H9 (cell line): ENCODE measurements around the gene GJB4. TPM values are rescaled to one million over a fixed set of nuclear protein-coding genes. Genes with fewer than 3 reads are reported as not detected.
"Not testable (repeated sequence)": the region's sequence is repeated elsewhere in the genome, so short reads cannot be mapped to it uniquely, and the experiment has no call there.

Experiments
- DNase-seq: peaks from one replicate; pipeline ENCODE4 v3.0.0-alpha.2; 2017
- H2AFZ ChIP-seq: one replicate; pipeline ENCODE4 v1.6.1; 2013; ENCODE audit warnings: mild to moderate bottlenecking, low read length, control low read depth, moderate library complexity
- H2AK5ac ChIP-seq: 2 replicates; pipeline ENCODE4 v1.6.1; 2013; ENCODE audit warnings: low read length, control low read depth, mixed read lengths; ENCODE audit not compliant: insufficient read length
- H2BK120ac ChIP-seq: one replicate; pipeline ENCODE4 v1.6.1; 2013; ENCODE audit warnings: low read depth, mild to moderate bottlenecking, low read length, control low read depth, inconsistent platforms; ENCODE audit not compliant: poor library complexity, severe bottlenecking
- H2BK12ac ChIP-seq: 2 replicates; pipeline ENCODE4 v1.6.1; 2013; ENCODE audit warnings: low read length, control low read depth, mixed read lengths, low read depth; ENCODE audit not compliant: insufficient read length
- H2BK15ac ChIP-seq: 2 replicates; pipeline ENCODE4 v1.6.1; 2013; ENCODE audit warnings: low read depth, low read length, control low read depth
- H2BK20ac ChIP-seq: one replicate; pipeline ENCODE4 v1.6.1; 2013; ENCODE audit warnings: low read depth, mild to moderate bottlenecking, low read length, control low read depth, inconsistent platforms; ENCODE audit not compliant: poor library complexity, severe bottlenecking
- H2BK5ac ChIP-seq: 2 replicates; pipeline ENCODE4 v1.6.1; 2013; ENCODE audit warnings: low read length, control low read depth, mixed read lengths; ENCODE audit not compliant: insufficient read length
- H3K14ac ChIP-seq: 2 replicates; pipeline ENCODE4 v1.6.1; 2013; ENCODE audit warnings: low read length, control low read depth; ENCODE audit not compliant: insufficient read depth
- H3K18ac ChIP-seq: 2 replicates; pipeline ENCODE4 v1.6.1; 2013; ENCODE audit warnings: low read depth, mild to moderate bottlenecking, mixed read lengths, low read length, control low read depth; ENCODE audit not compliant: insufficient read length
- H3K23ac ChIP-seq: 2 replicates; pipeline ENCODE4 v1.6.1; 2013; ENCODE audit warnings: low read length, control low read depth, mixed read lengths, low read depth; ENCODE audit not compliant: insufficient read length
- H3K23me2 ChIP-seq: 2 replicates; pipeline ENCODE4 v1.6.1; 2013; ENCODE audit warnings: low read depth, mild to moderate bottlenecking, mixed read lengths, low read length, control low read depth; ENCODE audit not compliant: insufficient read length, poor library complexity, severe bottlenecking
- H3K27ac ChIP-seq: 2 replicates; pipeline ENCODE4 v1.5.1; 2013; ENCODE audit warnings: low read length, control low read depth, mixed read lengths, low read depth; ENCODE audit not compliant: insufficient read length
- H3K27me3 ChIP-seq: 2 replicates; pipeline ENCODE4 v1.6.1; 2013; ENCODE audit warnings: low read length, control low read depth, inconsistent platforms; ENCODE audit not compliant: insufficient read depth
- H3K4ac ChIP-seq: 2 replicates; pipeline ENCODE4 v1.6.1; 2013; ENCODE audit warnings: low read depth, mild to moderate bottlenecking, control low read depth, inconsistent platforms, low read length, moderate library complexity
- H3K4me1 ChIP-seq: 2 replicates; pipeline ENCODE4 v1.6.1; 2013; ENCODE audit warnings: low read length, control low read depth, inconsistent platforms; ENCODE audit not compliant: insufficient read depth
- H3K4me2 ChIP-seq: 2 replicates; pipeline ENCODE4 v1.6.1; 2013; ENCODE audit warnings: low read length, control low read depth, mixed read lengths; ENCODE audit not compliant: insufficient read length, insufficient read depth
- H3K56ac ChIP-seq: 2 replicates; pipeline ENCODE4 v1.6.1; 2013; ENCODE audit warnings: low read depth, mild to moderate bottlenecking, mixed read lengths, low read length, control low read depth; ENCODE audit not compliant: insufficient read length
- H3K79me1 ChIP-seq: 2 replicates; pipeline ENCODE4 v1.6.1; 2013; ENCODE audit warnings: low read depth, mild to moderate bottlenecking, moderate library complexity, low read length, control low read depth, inconsistent platforms; ENCODE audit not compliant: insufficient read depth, poor library complexity, severe bottlenecking
- H3K79me2 ChIP-seq: 2 replicates; pipeline ENCODE4 v1.6.1; 2013; ENCODE audit warnings: low read length, control low read depth, inconsistent platforms; ENCODE audit not compliant: insufficient read depth
- H3K9ac ChIP-seq: 2 replicates; pipeline ENCODE4 v1.6.1; 2013; ENCODE audit warnings: low read length, control low read depth, mixed read lengths; ENCODE audit not compliant: insufficient read length; ENCODE audit errors: extremely low read depth
- H3K9me3 ChIP-seq: one replicate; pipeline ENCODE4 v1.6.1; 2013; ENCODE audit warnings: low read depth, low read length, inconsistent platforms; ENCODE audit not compliant: control insufficient read depth
- H3T11ph ChIP-seq: one replicate; pipeline ENCODE4 v1.6.1; 2013; ENCODE audit warnings: mild to moderate bottlenecking, low read length, control low read depth, inconsistent platforms
- H4K20me1 ChIP-seq: one replicate; pipeline ENCODE4 v1.6.1; 2013; ENCODE audit not compliant: control insufficient read depth, insufficient read length, insufficient read depth
- H4K5ac ChIP-seq: 2 replicates; pipeline ENCODE4 v1.6.1; 2013; ENCODE audit warnings: low read depth, mild to moderate bottlenecking, mixed read lengths, low read length, control low read depth; ENCODE audit not compliant: insufficient read length
- H4K8ac ChIP-seq: replicated peaks from 2 replicates; pipeline ENCODE4 v1.6.1; 2013; ENCODE audit warnings: low read length, control low read depth, mixed read lengths, low read depth; ENCODE audit not compliant: insufficient read length
- H4K91ac ChIP-seq: 2 replicates; pipeline ENCODE4 v1.6.1; 2013; ENCODE audit warnings: low read depth, mild to moderate bottlenecking, moderate library complexity, mixed read lengths, low read length, control low read depth; ENCODE audit not compliant: insufficient read length
- H3K27ac Mint-ChIP-seq, 3 experiments: 2 replicates in 2 of 3; 3 replicates in 1 of 3; pipeline ENCODE4 v1.8.0; 2020 to 2021; ENCODE audit warnings: mixed read lengths in 3 of 3, mild to moderate bottlenecking in 1 of 3, moderate library complexity in 1 of 3
- H3K27me3 Mint-ChIP-seq: 2 replicates; pipeline ENCODE4 v1.8.0; 2021; ENCODE audit warnings: low read depth, mild to moderate bottlenecking, moderate library complexity, mixed read lengths
- H3K36me3 Mint-ChIP-seq, 3 experiments: 2 replicates in 2 of 3; 3 replicates in 1 of 3; pipeline ENCODE4 v1.8.0; 2020 to 2021; ENCODE audit warnings: low read depth in 3 of 3, mixed read lengths in 3 of 3; ENCODE audit not compliant: insufficient read depth in 1 of 3
- H3K4me1 Mint-ChIP-seq, 2 experiments: 2 replicates each; pipeline ENCODE4 v1.8.0; 2020; ENCODE audit warnings: mixed read lengths in 2 of 2
- H3K4me3 Mint-ChIP-seq, 2 experiments: 2 replicates in 1 of 2; 3 replicates in 1 of 2; pipeline ENCODE4 v1.8.0; 2020 to 2021; ENCODE audit warnings: mild to moderate bottlenecking in 2 of 2, mixed read lengths in 2 of 2, moderate library complexity in 1 of 2
- H3K9me3 Mint-ChIP-seq, 2 experiments: 2 replicates in 1 of 2; 3 replicates in 1 of 2; pipeline ENCODE4 v1.8.0; 2020; ENCODE audit warnings: mild to moderate bottlenecking in 2 of 2, mixed read lengths in 2 of 2, moderate library complexity in 1 of 2
- CTCF ChIP-seq: fragments of 200-600 bp; sonication (generic); conservative IDR thresholded peaks from 3 replicates; pipeline ENCODE4 v1.8.0; 2021; ENCODE audit warnings: antibody characterized with exemption, mild to moderate bottlenecking
- WGBS: extraction: QIAGEN DNeasy Blood & Tissue Kit; methylation state at CpG from one replicate; pipeline ENCODE4 v1.1.7; 2013; ENCODE audit warnings: missing lambda C conversion rate, low lambda C conversion rate, mixed read lengths; ENCODE audit not compliant: insufficient read length; ENCODE audit errors: extremely low coverage; 5-methylcytosine and 5-hydroxymethylcytosine counted together
- total RNA-seq: library from RNA; stranded (reverse); gene quantifications from 2 replicates; pipeline ENCODE4 v1.2.1, GENCODE V29; 2021

GJB4 gene
- total RNA-seq, 1 experiment from 2014 or later, result not detected

- H3K27me3 ChIP-seq, result no peaks in the 10 kb centered on the region
- no peak overlapping the region for H3K56ac ChIP-seq
- no peaks in the 10 kb centered on the region for H3K23me2 ChIP-seq
- H3T11ph ChIP-seq, result no peak overlapping the region
- DNase-seq, result no peak
- no peak overlapping the region for H2AK5ac ChIP-seq
- no peaks in the 10 kb centered on the region for H3K79me1 ChIP-seq
- no peak overlapping the region for H3K9ac ChIP-seq
- H3K14ac ChIP-seq, result no peak overlapping the region
- H4K5ac ChIP-seq, result no peak overlapping the region
- Mint-ChIP-seq H3K36me3 (no peaks in the 10 kb centered on the region), H3K27ac (no peak overlapping the region; a peak in 1 of 7 replicates), H3K4me1 (no peaks in the 10 kb centered on the region), H3K4me3 (no peak overlapping the region), H3K9me3 (no peaks in the 10 kb centered on the region), H3K27me3 (peaks cover 21% of the 10 kb centered on the region)
- no peak overlapping the region for H2BK5ac ChIP-seq
- H4K91ac ChIP-seq, result no peak overlapping the region
- H2BK120ac ChIP-seq, result no peak overlapping the region
- no peak overlapping the region for H3K4ac ChIP-seq
- no peak overlapping the region for H3K18ac ChIP-seq
- no peak overlapping the region for H2AFZ ChIP-seq
- WGBS, result no CpG with 5 or more reads among the region's 5 CpGs
- H3K4me2 ChIP-seq, result no peak overlapping the region
- no peak overlapping the region for H3K27ac ChIP-seq
- no peaks in the 10 kb centered on the region for H3K9me3 ChIP-seq
- no peak overlapping the region for H2BK20ac ChIP-seq
- H2BK15ac ChIP-seq, result no peak overlapping the region
- H4K8ac ChIP-seq, result no peak overlapping the region
- H3K4me1 ChIP-seq, result no peaks in the 10 kb centered on the region
- no peaks in the 10 kb centered on the region for H3K79me2 ChIP-seq
- H2BK12ac ChIP-seq, result no peak overlapping the region
- no peaks in the 10 kb centered on the region for H4K20me1 ChIP-seq
- no peak for TF ChIP-seq CTCF
- no peak overlapping the region for H3K23ac ChIP-seq
Measured at GRCh38 chr1:34730485-34730884, 29.1 kb upstream of the GJB4 start.

- not testable (repeated sequence) for H2BK15ac ChIP-seq
Measured at GRCh38 chr1:34732831-34733230, 26.7 kb upstream of the GJB4 start.

More at GRCh38 chr1:34732831-34733230, 26.7 kb upstream of the GJB4 start:
- H3K23me2 ChIP-seq, H3K4me1 ChIP-seq, H2BK12ac ChIP-seq, H3K9me3 Mint-ChIP-seq, H2BK20ac ChIP-seq, H3K18ac ChIP-seq, H3K4ac ChIP-seq, H3K9me3 ChIP-seq, H3K4me3 Mint-ChIP-seq, H3K79me2 ChIP-seq, H3K4me1 Mint-ChIP-seq, H3K27ac ChIP-seq, H2AFZ ChIP-seq, H3K79me1 ChIP-seq, H3K9ac ChIP-seq, DNase-seq, H4K5ac ChIP-seq, H4K20me1 ChIP-seq, H3K36me3 Mint-ChIP-seq, H3T11ph ChIP-seq, H3K56ac ChIP-seq, H3K4me2 ChIP-seq, H4K91ac ChIP-seq, H3K14ac ChIP-seq, H3K23ac ChIP-seq, H2BK120ac ChIP-seq, H2AK5ac ChIP-seq, H4K8ac ChIP-seq, H3K27me3 ChIP-seq, H2BK5ac ChIP-seq: not testable (repeated sequence)
- H3K27ac Mint-ChIP-seq, result peak overlapping the region in 1 of 3 experiments; percentile 2; a peak in 1 of 7 replicates
- WGBS, result no CpG with 5 or more reads among the region's 7 CpGs
- peaks cover 16% of the 10 kb centered on the region for H3K27me3 Mint-ChIP-seq
